ENCODE data around the gene FABP6. TPM values are rescaled to one million over a fixed set of nuclear protein-coding genes. Genes with fewer than 3 reads are reported as not detected.

The FABP6 gene
- total RNA-seq, 2 donors from 2014 or later: not detected

GRCh38 chr5:160259341-160259740 is 30.0 kb downstream of the FABP6 start:
- DNase-seq (no peak), ATAC-seq (no peak)
- intact Hi-C loops (cut with DNase I, micrococcal nuclease): no loop called here

GRCh38 chr5:160260006-160260775 is 30.9 kb downstream of the FABP6 start:
- intact Hi-C loops (cut with DNase I, micrococcal nuclease): no loop called here
- ATAC-seq (no peak), DNase-seq (no peak)

GRCh38 chr5:160260881-160261815 is 31.8 kb downstream of the FABP6 start:
- DNase-seq (peak; percentile 71 to 78), ATAC-seq (peak; percentile 87)
- intact Hi-C loops (cut with DNase I, micrococcal nuclease): no loop called here

GRCh38 chr5:160262151-160263074 is 33.1 kb downstream of the FABP6 start:
- DNase-seq (peak; percentile 63 to 79), ATAC-seq (peak; percentile 76)
- intact Hi-C loops (cut with DNase I, micrococcal nuclease): no loop called here

- DNase-seq: no peak
- ATAC-seq: no peak
- intact Hi-C loops (cut with DNase I, micrococcal nuclease): no loop called here
Measured at GRCh38 chr5:160263326-160263855, 34.1 kb downstream of the FABP6 start.

GRCh38 chr5:160266044-160266443 is 36.7 kb downstream of the FABP6 start:
- ATAC-seq: no peak
- intact Hi-C loops (cut with DNase I, micrococcal nuclease): no loop called here
- no peak for DNase-seq

GRCh38 chr5:160266752-160267345 is 37.5 kb downstream of the FABP6 start:
- ATAC-seq (no peak), DNase-seq (no peak)
- intact Hi-C loops (cut with DNase I, micrococcal nuclease): no loop called here

- intact Hi-C loops (cut with DNase I, micrococcal nuclease): no loop called here
- no peak for DNase-seq
- ATAC-seq: no peak
Measured at GRCh38 chr5:160268121-160268520, 38.8 kb downstream of the FABP6 start.

- ATAC-seq (peak; percentile 11), DNase-seq (peak; percentile 72)
- intact Hi-C loops (cut with DNase I, micrococcal nuclease): no loop called here
Measured at GRCh38 chr5:160269017-160269416, 39.7 kb downstream of the FABP6 start.

GRCh38 chr5:160270704-160271103 is 41.4 kb downstream of the FABP6 start:
- intact Hi-C loops (cut with DNase I, micrococcal nuclease): no loop called here
- ATAC-seq (no peak), DNase-seq (no peak)

- peak; percentile 72 to 77 for DNase-seq
- intact Hi-C loops (cut with DNase I, micrococcal nuclease): no loop called here
- peak; percentile 82 for ATAC-seq
Measured at GRCh38 chr5:160271396-160271795, 42.1 kb downstream of the FABP6 start.

- intact Hi-C loops (cut with DNase I, micrococcal nuclease): no loop called here
- DNase-seq: no peak
- ATAC-seq: no peak
Measured at GRCh38 chr5:160271836-160272235, 42.5 kb downstream of the FABP6 start.

- intact Hi-C loops (cut with DNase I, micrococcal nuclease): no loop called here
- DNase-seq (no peak), ATAC-seq (peak; percentile 72)
Measured at GRCh38 chr5:160272264-160272663, 43.0 kb downstream of the FABP6 start.

- intact Hi-C loops (cut with DNase I, micrococcal nuclease): no loop called here
Measured at GRCh38 chr5:160272889-160273288, 43.6 kb downstream of the FABP6 start.

GRCh38 chr5:160274483-160274931 is 45.2 kb downstream of the FABP6 start:
- intact Hi-C loops (cut with DNase I, micrococcal nuclease): no loop called here
- DNase-seq: no peak
- no peak for ATAC-seq

More at GRCh38 chr5:160272889-160273288, 43.6 kb downstream of the FABP6 start:
- DNase-seq (no peak), ATAC-seq (peak; percentile 57)

GRCh38 chr5:160278343-160278742 is 49.0 kb downstream of the FABP6 start:
- DNase-seq (no peak), ATAC-seq (no peak)
- intact Hi-C loops (cut with DNase I, micrococcal nuclease): no loop called here

- ATAC-seq: peak; percentile 86
- DNase-seq: peak; percentile 64 to 71
- intact Hi-C loops (cut with DNase I, micrococcal nuclease): no loop called here
Measured at GRCh38 chr5:160280384-160281095, 51.2 kb downstream of the FABP6 start.
